SU-DHL-6 (cell line): ENCODE results near the gene WDR73.

ENCODE experiments used
- H2AFZ ChIP-seq: fragments of 200-600 bp; sonication (generic); 2 replicates; pipeline ENCODE4 v1.6.1; 2014; ENCODE audit warnings: low read depth, mild to moderate bottlenecking, moderate library complexity, mixed read lengths, antibody characterized with exemption, low read length; ENCODE audit not compliant: severe bottlenecking
- H3F3A ChIP-seq: fragments of 200-600 bp; shearing (Covaris generic); 2 replicates; pipeline ENCODE4 v1.6.0; 2016; ENCODE audit warnings: antibody characterized with exemption, mild to moderate bottlenecking; ENCODE audit not compliant: insufficient read depth
- H3K27ac ChIP-seq: fragments of 200-600 bp; sonication (generic); 2 replicates; pipeline ENCODE4 v1.5.1; 2016; ENCODE audit warnings: low read depth, mild to moderate bottlenecking, low read length, moderate library complexity, mixed read lengths
- H3K27me3 ChIP-seq: fragments of 200-600 bp; sonication (generic), shearing (Covaris generic); 2 replicates; pipeline ENCODE4 v1.6.0; 2014; ENCODE audit warnings: mild to moderate bottlenecking, low read length
- H3K36me3 ChIP-seq: fragments of 200-600 bp; sonication (generic); 2 replicates; pipeline ENCODE4 v1.6.1; 2014; ENCODE audit warnings: mild to moderate bottlenecking, low read length, mixed read lengths
- H3K4me2 ChIP-seq: fragments of 300-600, 200-600 bp; shearing (Covaris generic), sonication (generic); 2 replicates; pipeline ENCODE4 v1.6.0; 2014; ENCODE audit warnings: low read length, low read depth, mild to moderate bottlenecking; ENCODE audit not compliant: poor library complexity, severe bottlenecking
- H3K4me3 ChIP-seq: fragments of 200-600 bp; sonication (generic); 2 replicates; pipeline ENCODE4 v1.5.1; 2014; ENCODE audit warnings: antibody characterized with exemption, low read length, mild to moderate bottlenecking, mixed read lengths; ENCODE audit not compliant: insufficient read depth, poor library complexity, severe bottlenecking
- H3K79me2 ChIP-seq: fragments of 200-600 bp; sonication (generic); 2 replicates; pipeline ENCODE4 v1.6.1; 2014; ENCODE audit warnings: mild to moderate bottlenecking, low read length, moderate library complexity; ENCODE audit not compliant: insufficient read depth
- H3K9ac ChIP-seq: fragments of 200-600 bp; sonication (generic); 2 replicates; pipeline ENCODE4 v1.7.0; 2014; ENCODE audit warnings: mild to moderate bottlenecking, low read length
- H3K9me2 ChIP-seq: fragments of 200-600 bp; sonication (generic); replicated peaks from 2 replicates; pipeline ENCODE4 v1.6.1; 2014; ENCODE audit warnings: low read length; ENCODE audit not compliant: insufficient read depth
- H3K9me3 ChIP-seq: fragments of 200-600 bp; sonication (generic); 2 replicates; pipeline ENCODE4 v1.6.1; 2014; ENCODE audit warnings: low read length, mixed read lengths; ENCODE audit not compliant: insufficient read depth
- H4K20me1 ChIP-seq: fragments of 200-600 bp; sonication (generic); 2 replicates; pipeline ENCODE4 v1.6.1; 2014; ENCODE audit warnings: low read depth, mild to moderate bottlenecking, antibody characterized with exemption, low read length, moderate library complexity, mixed read lengths
- CTCF ChIP-seq: fragments of 200-600 bp; sonication (generic); IDR thresholded peaks from one replicate; pipeline ENCODE4 v1.5.1; 2017; ENCODE audit warnings: antibody characterized with exemption, mild to moderate bottlenecking, low read length, moderate library complexity; ENCODE audit not compliant: insufficient read depth, poor library complexity, severe bottlenecking
- EZH2phosphoT487 ChIP-seq: fragments of 200-600 bp; sonication (generic), shearing (Covaris generic); conservative IDR thresholded peaks from 2 replicates; pipeline ENCODE4 v1.6.1; 2018; ENCODE audit warnings: mild to moderate bottlenecking, antibody characterized with exemption, low read length, moderate library complexity, mixed read lengths

WDR73 gene

GRCh38 chr15:84591815-84592214 is 62.3 kb downstream of the WDR73 start:
- no peak overlapping the region for H2AFZ ChIP-seq
- H3K9me3 ChIP-seq = no peaks in the 10 kb centered on the region
- no peak overlapping the region for H3K27ac ChIP-seq
- H3K4me2 ChIP-seq = no peak overlapping the region
- H3K9ac ChIP-seq = no peak overlapping the region
- no peaks in the 10 kb centered on the region for H3F3A ChIP-seq
- H3K4me3 ChIP-seq = no peak overlapping the region
- TF ChIP-seq CTCF = no peak
- no peak for TF ChIP-seq EZH2phosphoT487
- no peaks in the 10 kb centered on the region for H3K27me3 ChIP-seq
- no peaks in the 10 kb centered on the region for H3K36me3 ChIP-seq
- no peaks in the 10 kb centered on the region for H3K9me2 ChIP-seq
- H4K20me1 ChIP-seq = no peaks in the 10 kb centered on the region
- H3K79me2 ChIP-seq = no peaks in the 10 kb centered on the region

GRCh38 chr15:84590406-84590805 is 63.7 kb downstream of the WDR73 start:
- TF ChIP-seq CTCF = no peak
- no peak for TF ChIP-seq EZH2phosphoT487
- H3K4me2 ChIP-seq = no peak overlapping the region
- H3K4me3 ChIP-seq = no peak overlapping the region
- H3K9me2 ChIP-seq = no peaks in the 10 kb centered on the region
- no peaks in the 10 kb centered on the region for H3K9me3 ChIP-seq
- H3F3A ChIP-seq = no peaks in the 10 kb centered on the region
- H4K20me1 ChIP-seq = no peaks in the 10 kb centered on the region
- H3K79me2 ChIP-seq = no peaks in the 10 kb centered on the region
- no peak overlapping the region for H3K27ac ChIP-seq
- H2AFZ ChIP-seq = no peak overlapping the region
- H3K27me3 ChIP-seq = no peaks in the 10 kb centered on the region
- no peaks in the 10 kb centered on the region for H3K36me3 ChIP-seq
- H3K9ac ChIP-seq = no peak overlapping the region
